Stimulated activated CD4-positive, alpha-beta T cell treated with anti-CD3 and anti-CD28 coated beads, Interleukin-4, amount 100 ng/mL, for 1 hour (primary cell): Measurements from ENCODE around the gene UVSSA.

Experiments used
- DNase-seq: peaks from one replicate; pipeline ENCODE4 v3.0.0-alpha.2; 2020

UVSSA gene

GRCh38 chr4:1399508-1400190 is 52.6 kb downstream of the UVSSA start:
- no peak for DNase-seq

- DNase-seq = no peak
These were observed 53.3 kb downstream of the UVSSA start for GRCh38 chr4:1400191-1400805.

GRCh38 chr4:1400831-1401408 is 53.9 kb downstream of the UVSSA start:
- no peak for DNase-seq

- no peak for DNase-seq
These were observed 54.5 kb downstream of the UVSSA start for GRCh38 chr4:1401409-1402020.

- DNase-seq = no peak
These were observed 55.1 kb downstream of the UVSSA start for GRCh38 chr4:1402021-1402515.

- no peak for DNase-seq
These were observed 55.6 kb downstream of the UVSSA start for GRCh38 chr4:1402516-1403091.

GRCh38 chr4:1403177-1403583 is 56.2 kb downstream of the UVSSA start:
- no peak for DNase-seq

- DNase-seq = no peak
These were observed 56.9 kb downstream of the UVSSA start for GRCh38 chr4:1403591-1404572.

GRCh38 chr4:1404573-1405253 is 57.7 kb downstream of the UVSSA start:
- no peak for DNase-seq

- no peak for DNase-seq
These were observed 58.2 kb downstream of the UVSSA start for GRCh38 chr4:1405254-1405635.

- no peak for DNase-seq
These were observed 58.8 kb downstream of the UVSSA start for GRCh38 chr4:1405636-1406393.

GRCh38 chr4:1406394-1406980 is 59.5 kb downstream of the UVSSA start, which contains the start of gene NKX1-1:
Gene NKX1-1 (minus strand): TSS chr4:1406442. CDS start chr4:1406442, 0 bp downstream.
- DNase-seq = no peak

- no peak for DNase-seq
These were observed 60.1 kb downstream of the UVSSA start for GRCh38 chr4:1406981-1407656.

- no peak for DNase-seq
These were observed 60.8 kb downstream of the UVSSA start for GRCh38 chr4:1407657-1408333.

GRCh38 chr4:1408418-1408817 is 61.4 kb downstream of the UVSSA start:
- no peak for DNase-seq

GRCh38 chr4:1409079-1409478 is 62.1 kb downstream of the UVSSA start:
- no peak for DNase-seq

GRCh38 chr4:1409491-1410425 is 62.8 kb downstream of the UVSSA start:
- DNase-seq = no peak
